NOMO-1 (cell line): Measurements from ENCODE around the gene KRTAP4-11.
A peak's percentile ranks its signal among the peaks of the same experiment; 100 is the strongest.
"Not testable (repeated sequence)": the region's sequence is repeated elsewhere in the genome, so short reads cannot be mapped to it uniquely, and the experiment has no call there.

Source experiments
- DNase-seq, 2 experiments: peaks; one replicate each; lab custom pipeline; 2025; ENCODE audit not compliant: unreplicated experiment in 2 of 2; lab: John Stamatoyannopoulos, UW

Gene KRTAP4-11

DNA sequence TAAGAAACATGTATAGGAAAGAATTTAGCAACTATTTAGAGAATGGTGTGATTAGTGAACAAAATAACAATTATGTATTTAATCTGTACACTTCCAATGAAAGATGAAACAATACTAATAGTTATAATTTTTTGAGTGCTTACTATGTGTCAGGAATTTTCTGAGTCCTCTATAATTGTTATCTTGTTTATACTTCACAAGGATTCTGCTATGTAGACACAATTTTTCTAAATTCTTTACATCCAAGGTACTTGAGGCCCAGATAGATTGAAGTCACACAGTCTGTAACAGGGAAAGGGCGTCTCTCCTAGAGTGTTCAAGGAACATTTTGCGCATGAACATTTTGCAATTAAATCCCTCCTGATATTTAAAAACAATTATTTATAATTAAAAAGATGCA is 6.9 kb upstream of the KRTAP4-11 start:
- DNase-seq = no peak

DNA sequence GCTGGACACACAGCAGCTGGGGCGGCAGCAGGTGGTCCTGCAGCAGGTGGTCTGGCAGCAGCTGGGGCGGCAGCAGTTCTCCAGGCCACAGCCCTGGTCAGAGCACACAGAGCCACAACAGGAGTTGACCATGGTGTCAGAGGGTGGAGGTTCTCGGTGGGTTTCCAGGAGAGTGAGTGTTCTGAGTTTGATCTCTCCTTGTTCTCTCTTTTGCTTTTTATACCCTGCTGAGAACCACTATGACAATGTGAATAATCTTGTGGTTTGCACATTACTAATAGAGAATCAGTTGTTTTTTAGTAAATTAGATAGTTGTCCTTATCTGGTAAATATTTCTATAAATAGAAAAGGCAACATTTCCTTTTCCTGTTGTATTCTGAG is 5.8 kb upstream of the KRTAP4-11 start, which contains the start of gene KRTAP4-12:
Gene KRTAP4-12, minus strand, starts transcription at position 192 of the 381 bp plus-strand sequence. Its CDS starts 60 bp downstream, at position 132.
- not testable (repeated sequence) for DNase-seq

DNA sequence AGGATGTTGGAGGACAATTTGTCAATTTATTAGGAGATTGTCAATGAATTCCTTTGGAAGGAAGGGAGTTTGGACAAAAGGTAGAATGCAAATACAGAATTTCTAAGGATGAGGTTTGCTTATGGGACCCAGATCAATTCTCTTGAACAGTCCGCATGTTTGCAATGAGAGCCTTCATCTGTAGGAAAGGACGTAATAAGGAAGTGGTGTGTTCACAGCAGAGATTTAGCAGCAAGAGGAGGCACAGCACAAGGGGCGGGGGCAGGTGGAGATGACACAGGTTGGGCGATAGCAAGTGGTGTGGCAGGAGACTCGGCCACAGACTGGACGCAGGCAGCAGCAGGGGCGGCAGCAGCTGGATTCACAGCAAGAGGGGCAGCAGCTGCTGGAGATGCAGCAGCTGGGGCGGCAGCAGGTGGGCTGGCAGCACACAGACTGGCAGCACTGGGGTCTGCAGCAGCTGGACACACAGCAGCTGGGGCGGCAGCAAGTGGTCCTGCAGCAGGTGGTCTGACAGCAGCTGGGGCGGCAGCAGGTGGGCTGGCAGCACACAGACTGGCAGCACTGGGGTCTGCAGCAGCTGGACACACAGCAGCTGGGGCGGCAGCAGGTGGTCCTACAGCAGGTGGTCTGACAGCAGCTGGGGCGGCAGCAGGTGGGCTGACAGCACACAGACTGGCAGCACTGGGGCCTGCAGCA is 5.3 kb upstream of the KRTAP4-11 start:
- not testable (repeated sequence) for DNase-seq

DNA sequence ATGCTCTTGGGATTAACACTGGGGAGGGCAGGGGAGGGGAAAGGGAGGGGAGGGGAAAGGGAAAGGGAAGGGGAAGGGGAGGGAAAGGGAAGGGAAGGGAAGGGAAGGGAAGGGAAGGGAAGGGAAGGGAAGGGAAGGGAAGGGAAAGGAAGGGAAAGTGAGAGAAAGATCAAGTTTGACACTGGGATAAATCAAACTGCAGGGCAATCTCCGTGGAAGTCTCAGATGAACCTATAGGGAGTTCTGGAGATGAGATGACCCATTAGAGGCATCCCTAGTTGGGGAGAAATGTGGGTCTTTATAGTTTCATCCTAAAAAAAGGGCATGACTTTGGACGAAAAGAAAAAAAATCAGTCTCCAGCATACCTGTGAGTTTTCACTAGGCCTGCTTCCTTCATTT is 3.6 kb upstream of the KRTAP4-11 start:
- no peak for DNase-seq

DNA sequence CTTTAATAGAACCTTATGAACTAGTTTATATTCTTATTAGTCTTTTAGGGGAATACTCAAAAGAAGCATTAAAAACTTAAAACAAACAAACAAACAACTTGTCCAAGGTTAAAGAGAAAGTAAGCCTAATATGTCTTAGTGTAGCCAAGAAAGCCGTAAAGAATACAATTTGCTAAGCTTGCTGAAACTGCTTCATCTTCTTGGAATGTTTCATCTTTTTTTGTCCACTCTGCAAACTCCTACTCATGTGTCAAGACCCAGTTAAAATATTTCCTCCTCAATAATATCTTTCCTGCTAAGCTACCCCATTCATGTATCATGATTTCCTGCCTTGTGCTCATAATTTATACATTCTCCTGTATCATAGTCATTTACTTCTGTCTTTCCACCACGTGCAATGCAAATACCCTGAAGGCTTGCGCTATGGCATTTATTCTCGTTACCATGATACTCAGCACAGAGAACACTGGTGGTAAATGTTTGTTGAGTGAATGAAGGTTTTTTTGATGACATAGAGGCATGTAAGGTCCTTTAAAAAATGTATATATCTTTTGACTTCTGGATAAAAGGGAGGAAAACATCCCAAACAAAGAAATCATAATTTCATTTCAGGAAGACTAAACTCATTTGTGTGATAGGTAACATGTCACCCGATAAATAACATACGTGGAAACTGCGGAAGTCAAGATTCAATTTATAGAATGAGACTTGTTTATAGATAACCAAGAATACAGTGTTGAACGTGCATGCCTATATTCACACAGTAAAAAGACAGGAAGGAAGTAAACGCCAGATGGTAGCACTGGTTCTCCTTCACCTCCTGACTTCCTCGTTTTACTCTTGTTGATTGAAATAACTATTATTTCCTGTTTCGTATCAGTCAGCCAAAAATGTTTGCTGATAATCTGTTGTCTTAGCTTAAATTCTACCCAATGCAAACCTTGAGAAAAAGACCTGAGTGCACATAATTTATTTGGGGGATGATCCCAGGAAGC is 1.8 kb upstream of the KRTAP4-11 start:
- peak in 1 of 2 experiments; percentile 77 for DNase-seq

DNA sequence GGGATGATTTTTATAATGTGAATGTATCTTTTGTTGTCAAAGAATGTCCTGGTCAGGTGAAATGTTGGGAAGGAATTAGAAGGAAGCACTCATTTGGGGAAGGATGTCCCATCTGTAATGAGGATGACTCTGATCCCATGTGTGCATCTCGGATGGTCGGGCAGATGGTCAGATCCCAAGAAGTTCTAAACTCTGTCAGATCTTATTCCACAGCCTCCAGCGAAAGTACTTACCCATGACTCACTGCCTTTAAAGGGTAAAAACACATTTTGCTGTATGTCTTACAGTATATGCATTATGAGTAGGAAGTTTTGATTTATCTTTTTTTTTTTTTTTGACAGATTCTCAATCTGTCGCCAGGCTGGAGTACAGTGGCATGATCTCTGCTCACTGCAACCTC is 548 bp upstream of the KRTAP4-11 start:
- no peak for DNase-seq

DNA sequence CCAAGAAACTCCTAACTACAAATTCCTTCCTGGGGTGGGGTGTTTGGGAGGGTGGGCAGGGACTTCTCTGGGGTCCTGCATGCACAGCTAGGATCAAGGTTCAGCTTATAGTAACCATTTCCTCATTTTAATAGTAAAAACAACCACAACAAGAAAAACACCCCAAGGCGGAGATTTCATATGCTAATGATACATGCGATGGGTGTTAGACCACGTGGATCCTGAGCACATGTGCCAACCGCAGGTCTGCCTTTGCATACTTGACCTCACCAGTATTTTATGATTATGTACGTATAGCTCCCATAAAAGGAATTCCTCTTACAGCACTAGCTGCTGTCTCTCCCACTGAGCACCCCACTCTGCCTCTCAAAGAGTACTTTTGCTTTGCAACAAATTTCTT is 1.9 kb downstream of the KRTAP4-11 start:
- DNase-seq = peak; percentile 32 to 66

DNA sequence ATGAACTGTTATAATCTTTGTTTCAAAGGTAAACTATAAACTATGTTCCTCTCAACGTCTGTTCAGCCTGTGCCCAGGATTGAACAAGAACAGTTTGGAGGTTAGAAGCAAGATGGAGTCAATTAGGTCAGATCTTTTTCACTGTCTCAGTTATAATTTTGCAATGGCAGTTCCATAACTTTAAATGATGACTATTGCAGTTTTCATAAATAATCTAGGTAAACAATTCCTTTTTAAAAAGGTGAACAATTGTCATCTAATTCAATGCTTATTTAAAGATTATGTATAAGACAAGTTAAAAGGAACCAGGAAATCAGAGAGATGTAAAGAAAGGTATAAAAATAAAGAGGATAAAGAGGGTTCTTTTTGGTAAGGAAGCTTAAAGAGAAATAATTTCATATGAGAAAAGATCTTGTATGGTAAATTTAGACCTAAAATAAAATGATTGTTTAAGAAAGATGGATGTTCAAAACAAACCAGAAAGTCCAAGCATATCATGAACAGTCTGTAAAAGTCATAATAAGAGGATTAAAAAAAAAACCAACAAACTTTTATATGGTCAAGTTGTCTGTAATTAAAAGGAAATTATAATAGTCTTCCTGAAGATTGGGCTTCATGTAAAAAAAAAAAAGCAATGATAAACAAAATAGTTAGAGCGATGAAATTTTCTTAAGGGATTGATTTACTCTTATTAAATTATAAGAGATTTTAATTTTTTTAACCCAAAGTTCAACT is 6.9 kb downstream of the KRTAP4-11 start:
- no peak for DNase-seq

DNA sequence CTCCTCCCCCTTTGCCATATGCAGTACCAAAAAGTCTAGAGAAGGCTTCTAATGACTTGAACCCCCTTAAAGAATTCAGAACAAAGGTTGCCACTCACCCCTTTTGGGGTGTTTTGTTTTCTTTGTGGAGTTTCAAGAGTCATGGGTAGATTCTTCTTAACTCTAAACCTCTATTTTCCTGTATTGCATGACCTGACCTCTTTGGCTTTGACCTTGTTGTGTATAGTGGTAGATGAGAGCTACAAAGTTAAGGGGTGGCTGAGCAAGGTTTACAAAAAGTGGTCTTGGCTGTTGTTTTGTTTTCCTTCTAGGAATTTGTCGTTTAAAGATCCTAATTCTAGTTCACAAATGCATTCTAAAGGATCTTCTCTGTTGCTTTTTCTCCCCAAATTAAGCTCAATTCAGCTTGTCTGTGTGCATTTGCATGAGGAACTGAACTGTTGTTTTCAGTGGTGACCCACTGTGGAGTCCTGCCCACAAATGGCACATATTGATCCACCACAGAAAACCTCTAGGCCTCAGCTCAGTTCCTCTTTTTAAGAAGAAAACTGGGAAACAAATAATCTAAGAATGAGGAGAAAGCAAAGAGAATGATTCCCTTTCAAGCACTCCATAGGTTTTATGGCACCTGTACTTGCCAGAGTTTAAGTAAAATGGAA is 9.3 kb downstream of the KRTAP4-11 start:
- DNase-seq = peak in 1 of 2 experiments; percentile 36

DNA sequence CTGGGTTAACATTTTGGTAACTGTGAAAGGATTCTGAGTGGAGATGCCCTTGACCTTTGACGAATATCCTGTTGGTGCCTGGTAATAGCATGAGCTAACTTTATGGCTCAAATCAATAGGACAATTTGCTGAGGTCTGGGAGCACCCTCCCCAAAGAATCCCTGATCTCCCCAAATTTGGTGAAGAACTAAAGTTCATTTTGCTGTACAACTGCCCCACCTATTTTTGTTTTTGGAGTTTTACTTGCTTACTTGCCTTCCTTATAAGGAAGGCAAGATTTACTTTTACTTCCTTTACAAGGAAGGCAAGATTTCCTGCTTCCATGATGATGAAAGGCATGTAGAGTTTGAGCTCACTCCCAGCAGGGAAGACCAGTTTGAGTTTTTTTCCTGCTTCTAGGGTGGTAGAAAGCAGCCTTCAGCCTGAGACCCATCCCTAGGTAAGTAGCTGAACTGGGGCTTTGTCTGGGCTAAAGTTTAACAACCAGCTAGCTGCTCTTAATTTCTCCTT is 10.2 kb downstream of the KRTAP4-11 start:
- DNase-seq = no peak

DNA sequence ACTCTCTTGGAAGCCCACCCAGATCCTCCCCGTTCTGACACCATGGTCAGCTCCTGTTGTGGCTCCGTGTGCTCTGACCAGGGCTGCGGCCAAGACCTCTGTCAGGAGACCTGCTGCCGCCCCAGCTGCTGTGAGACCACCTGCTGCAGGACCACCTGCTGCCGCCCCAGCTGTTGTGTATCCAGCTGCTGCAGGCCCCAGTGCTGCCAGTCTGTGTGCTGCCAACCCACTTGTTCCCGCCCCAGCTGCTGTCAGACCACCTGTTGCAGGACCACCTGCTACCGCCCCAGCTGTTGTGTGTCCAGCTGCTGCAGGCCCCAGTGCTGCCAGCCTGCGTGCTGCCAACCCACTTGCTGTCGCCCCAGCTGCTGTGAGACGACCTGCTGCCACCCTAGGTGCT is 12.8 kb downstream of the KRTAP4-11 start, which contains the start of gene KRTAP4-9:
Gene KRTAP4-9, plus strand, starts transcription at position 43 of the 400 bp plus-strand sequence. Its CDS starts 0 bp downstream, at position 43.
- not testable (repeated sequence) for DNase-seq

DNA sequence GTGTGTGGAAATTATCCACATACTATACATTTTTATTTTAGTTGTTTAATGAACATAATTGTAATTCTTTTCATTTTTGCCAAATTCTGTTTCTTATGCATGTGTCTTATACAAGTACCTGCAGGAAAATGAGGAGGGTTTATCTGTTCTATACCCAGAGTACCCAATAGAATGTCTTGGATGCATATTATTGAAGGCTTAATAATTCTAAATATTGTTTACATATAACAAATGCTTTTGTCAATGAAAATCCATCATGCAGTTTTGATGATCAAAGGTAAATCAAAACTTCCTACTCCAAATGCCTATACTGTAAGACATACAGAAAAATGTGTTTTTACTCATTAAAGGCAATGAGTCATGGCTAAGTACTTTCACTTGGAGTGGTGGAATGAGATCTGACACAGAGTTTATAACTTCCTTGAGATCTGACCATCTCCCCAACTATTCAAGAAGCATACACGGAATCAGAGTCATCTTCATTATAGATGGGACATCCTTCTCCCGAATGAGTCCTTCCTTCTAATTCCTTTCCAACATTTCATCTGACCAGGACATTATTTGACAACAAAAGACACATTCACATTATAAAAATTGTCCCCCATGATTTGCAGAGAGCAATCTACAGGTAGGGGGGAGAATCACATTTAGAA is 13.7 kb downstream of the KRTAP4-11 start:
- not testable (repeated sequence) for DNase-seq

DNA sequence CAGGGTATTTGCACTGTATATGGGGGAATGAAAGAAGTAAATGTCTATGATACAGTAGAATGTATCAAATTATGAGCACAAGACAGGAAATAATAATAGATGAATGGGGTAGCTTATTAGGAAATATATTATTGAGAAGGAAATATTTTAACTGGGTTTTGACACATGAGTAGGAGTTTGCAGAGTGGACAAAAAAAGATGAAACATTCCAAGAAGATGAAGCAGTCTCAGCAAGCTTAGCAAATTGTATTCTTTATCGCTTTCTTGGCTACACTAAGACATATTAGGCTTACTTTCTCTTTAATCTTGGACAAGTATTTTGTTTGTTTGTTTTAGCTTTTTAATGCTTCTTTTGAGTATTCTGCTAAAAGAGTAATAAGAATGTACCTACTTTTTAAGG is 14.3 kb downstream of the KRTAP4-11 start:
- DNase-seq = no peak

DNA sequence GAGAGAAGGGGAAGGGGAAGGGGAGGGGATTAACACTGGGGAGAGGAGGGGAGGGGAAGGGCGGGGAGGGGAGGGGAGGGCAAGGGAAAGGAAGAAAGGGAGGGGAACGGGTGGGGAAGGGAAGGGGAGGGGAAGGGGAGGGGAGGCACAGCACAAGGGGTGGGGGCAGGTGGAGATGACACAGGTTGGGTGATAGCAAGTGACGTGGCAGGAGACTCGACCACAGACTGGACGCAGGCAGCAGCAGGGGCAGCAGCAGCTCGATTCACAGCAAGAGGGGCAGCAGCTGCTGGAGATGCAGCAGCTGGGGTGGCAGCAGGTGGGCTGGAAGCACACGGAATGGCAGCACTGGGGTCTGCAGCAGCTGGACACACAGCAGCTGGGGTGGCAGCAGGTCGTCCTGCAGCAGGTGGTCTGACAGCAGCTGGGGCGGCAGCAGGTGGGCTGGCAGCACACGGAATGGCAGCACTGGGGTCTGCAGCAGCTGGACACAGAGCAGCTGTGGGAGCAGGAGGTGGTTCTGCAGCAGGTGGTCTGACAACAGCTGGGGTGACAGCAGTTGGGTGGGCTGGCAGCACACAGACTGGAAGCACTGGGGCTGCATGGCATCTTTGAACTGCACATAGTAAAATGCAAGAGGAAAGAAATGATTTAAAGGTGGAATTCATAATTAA is 16.4 kb downstream of the KRTAP4-11 start, which contains the start of gene KRTAP4-16:
Gene KRTAP4-16, minus strand, starts transcription at position 624 of the 674 bp plus-strand sequence. Its CDS starts 0 bp downstream, at position 624.
- no peak for DNase-seq

DNA sequence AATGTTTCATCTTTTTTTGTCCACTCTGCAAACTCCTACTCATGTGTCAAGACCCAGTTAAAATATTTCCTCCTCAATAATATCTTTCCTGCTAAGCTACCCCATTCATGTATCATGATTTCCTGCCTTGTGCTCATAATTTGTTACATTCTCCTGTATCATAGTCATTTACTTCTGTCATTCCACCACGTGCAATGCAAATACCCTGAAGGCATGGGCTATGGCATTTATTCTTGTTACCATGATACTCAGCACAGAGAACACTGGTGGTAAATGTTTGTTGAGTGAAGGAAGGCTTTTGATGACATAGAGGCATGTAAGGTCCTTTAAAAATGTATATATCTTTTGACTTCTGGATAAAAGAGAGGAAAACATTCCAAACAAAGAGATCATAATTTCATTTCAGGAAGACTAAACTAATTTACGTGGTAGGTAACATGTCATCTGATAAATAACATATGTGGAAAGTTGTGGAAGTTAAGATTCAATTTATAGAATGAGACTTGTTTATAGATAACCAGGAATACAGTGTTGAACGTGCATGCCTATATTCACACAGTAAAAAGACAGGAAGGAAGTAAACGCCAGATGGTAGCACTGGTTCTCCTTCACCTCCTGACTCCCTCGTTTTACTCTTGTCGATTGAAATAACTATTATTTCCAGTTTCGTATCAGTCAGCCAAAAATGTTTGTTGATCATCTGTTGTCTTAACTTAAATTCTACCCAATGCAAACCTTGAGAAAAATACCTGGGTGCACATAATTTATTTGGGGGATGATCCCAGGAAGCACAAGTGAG is 18.3 kb downstream of the KRTAP4-11 start:
- not testable (repeated sequence) for DNase-seq

DNA sequence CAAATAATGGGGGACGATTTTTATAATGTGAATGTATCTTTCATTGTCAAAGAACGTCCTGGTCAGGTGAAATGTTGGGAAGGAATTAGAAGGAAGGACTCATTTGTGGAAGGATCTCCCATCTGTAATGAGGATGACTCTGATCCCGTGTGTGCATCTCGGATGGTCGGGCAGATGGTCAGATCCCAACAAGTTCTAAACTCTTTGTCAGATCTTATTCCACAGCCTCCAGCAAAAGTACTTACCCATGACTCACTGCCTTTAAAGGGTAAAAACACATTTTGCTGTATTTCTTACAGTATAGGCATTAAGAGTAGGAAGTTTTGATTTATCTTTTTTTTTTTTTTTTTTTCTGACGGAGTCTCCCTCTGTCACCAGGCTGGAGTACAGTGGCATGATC is 19.7 kb downstream of the KRTAP4-11 start:
- DNase-seq = no peak

DNA sequence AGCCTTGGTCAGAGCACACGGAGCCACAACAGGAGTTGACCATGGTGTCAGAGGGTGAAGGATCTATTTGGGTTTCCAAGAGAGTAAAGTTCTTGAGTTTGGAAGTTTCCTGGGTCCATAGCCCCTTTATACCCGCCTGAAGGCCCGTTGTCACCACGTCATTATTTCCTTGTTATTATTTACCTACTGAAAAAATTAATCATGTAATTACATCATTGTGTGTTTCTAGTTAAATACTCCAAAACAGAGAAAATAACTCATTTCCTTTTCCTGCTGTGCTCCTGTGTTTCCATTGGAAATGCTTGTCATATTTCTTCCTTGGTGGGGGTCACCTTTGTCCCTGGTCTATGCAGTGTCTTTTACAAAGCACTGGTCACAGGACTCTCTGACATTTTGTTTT is 20.1 kb downstream of the KRTAP4-11 start, which contains the start of gene KRTAP4-8:
Gene KRTAP4-8, minus strand, starts transcription at position 101 of the 400 bp plus-strand sequence. Its CDS starts 58 bp downstream, at position 43.
- DNase-seq = no peak

DNA sequence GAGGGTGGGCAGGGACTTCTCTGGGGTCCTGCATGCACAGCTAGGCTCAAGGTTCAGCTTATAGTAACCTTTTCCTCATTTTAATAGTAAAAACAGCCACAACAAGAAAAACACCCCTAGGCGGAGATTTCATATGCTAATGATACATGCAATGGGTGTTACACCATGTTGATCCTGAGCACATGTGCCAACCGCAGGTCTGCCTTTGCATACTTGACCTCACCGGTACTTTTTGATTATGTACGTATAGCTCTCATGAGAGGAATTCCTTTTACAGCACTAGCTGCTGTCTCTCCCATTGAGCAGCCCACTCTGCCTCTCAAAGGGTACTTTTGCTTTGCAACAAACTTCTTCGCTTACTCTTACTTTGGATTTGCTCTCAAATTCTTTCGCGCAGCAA is 22.1 kb downstream of the KRTAP4-11 start:
- DNase-seq = no peak
